Stimulated activated CD8-positive, alpha-beta memory T cell treated with anti-CD3 and anti-CD28 coated beads, Interleukin-7, amount 100 ng/mL, for 24 hours (primary cell): ENCODE results near the gene OR52N5.

Source experiments
- DNase-seq: peaks from one replicate; pipeline ENCODE4 v3.0.0-alpha.2; 2020; ENCODE audit warnings: low read depth

The OR52N5 gene

DNA sequence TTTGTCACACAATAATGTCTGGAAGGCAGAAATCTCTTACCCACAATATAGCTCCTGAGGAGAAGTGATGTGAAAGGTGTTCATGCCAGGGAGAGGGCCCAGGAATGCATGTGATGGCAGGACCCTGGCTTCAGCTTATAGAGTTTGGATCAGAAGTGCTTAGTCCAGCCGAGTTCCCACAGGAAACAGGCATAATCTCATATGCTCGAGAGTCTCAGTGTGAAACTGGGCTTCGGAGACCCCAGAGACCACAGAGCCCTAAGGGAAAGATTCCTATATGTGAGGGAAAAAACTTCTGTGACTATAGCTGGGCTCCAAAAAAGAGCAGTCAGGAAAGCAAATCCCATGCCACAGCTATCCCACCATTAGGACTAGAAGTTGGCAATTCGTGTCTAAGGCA is at the start of gene OR52N5:
OR52N5 (minus strand) TSS at position 101 of the 400 bp plus-strand sequence. CDS start 4,721 bp downstream, outside the sequence.
- no peak for DNase-seq

DNA sequence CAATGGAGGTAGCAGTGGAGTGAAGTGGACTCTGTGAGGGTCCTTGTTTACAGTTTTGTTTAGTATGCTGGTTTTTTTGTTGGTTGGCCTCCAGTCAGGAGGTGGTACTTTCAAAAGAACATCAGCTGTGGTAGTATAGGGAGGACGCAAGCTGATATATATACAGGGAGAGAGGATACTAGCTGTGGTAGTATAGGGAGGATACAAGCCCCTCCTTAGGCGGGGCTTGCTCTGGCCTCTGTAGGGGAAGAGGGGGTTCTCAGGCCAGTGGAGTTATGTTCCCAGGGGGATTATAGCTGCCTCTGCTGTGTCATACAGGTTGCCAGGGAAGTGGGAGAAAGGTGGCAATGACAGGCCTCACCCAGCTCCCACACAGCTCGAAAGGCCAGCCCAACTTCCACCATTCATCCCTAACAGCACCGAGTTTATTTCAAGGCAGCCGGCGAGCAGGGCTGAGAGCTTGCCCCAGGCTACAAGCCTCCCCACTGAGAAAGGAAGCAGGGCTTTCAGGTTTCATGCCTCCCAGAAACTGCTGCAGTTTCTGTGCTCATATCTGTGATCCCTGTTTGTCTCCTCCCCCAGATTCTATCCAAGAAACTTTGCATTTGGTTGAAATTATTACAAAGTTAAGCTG is 48.2 kb upstream of the OR52N5 start:
- DNase-seq: no peak

DNA sequence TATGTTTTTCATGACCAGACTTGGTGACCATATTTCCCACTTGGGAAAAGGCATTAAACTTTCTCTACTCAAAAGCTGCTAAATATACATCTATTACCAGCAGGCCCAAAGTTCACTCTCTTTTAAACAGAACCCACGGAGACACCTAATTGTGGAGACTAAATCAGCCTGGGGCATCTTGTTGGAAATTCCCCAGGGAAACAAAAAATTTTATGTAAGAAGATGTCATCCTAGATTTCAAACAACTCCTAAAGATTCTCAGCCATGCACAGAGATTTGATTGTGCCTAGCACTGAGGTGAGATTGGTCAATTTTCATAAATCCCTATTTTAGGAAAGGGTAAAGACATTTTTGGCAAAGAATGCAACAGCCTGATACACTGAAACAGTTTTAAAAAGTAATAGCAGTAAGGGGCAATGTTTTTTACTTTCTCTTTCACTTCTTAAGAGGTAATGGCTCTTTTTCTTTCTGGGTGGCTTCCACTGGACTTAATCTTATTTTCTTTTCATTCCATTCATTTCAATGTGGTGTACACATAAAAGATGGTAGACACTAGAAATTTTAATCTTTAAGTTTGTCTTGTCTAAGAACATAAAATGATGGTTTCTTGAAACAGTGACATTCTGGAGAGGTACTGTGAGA is 35.2 kb upstream of the OR52N5 start:
- no peak for DNase-seq

GRCh38 chr11:5815534-5815933 is 32.4 kb upstream of the OR52N5 start:
- DNase-seq: no peak

- DNase-seq: no peak
These were observed 27.0 kb upstream of the OR52N5 start for GRCh38 chr11:5809905-5810795.

- DNase-seq: no peak
These were observed 26.0 kb upstream of the OR52N5 start for GRCh38 chr11:5809122-5809519.

DNA sequence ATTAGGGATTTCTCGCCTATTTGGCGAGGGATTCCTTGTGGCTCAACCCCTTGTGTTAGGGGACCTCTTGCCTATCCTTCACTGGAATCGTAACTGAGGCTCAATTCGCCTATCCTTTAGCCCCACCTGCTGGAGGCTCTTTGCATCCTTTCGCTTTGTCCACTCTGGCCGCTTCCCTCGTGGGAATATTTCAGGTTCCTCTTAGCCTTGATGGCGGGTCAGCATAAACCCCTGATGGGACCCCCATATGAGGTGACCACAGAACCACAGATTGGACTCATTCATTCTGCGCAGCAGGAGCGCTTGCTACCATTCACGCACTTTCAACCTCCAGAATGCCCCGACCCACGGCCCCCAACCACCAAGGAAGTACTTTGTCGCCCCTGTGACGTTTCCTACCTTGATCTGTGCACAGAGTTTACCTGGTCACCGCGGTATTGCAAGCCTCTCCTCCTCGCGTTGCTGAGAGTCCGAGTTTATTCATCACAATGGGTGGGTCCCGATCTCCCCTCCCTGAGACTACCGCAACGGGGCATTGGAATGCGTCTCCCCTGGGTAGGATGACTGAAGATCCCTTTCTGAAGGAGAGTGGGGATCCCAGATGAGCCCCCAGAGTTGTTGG is 25.5 kb upstream of the OR52N5 start, which contains the start of gene OR52N2:
OR52N2 (plus strand) TSS at position 425 of the 622 bp plus-strand sequence. CDS start 11,412 bp downstream, outside the sequence.
- DNase-seq: peak; percentile 27

- no peak for DNase-seq
These were observed 24.4 kb upstream of the OR52N5 start for GRCh38 chr11:5807580-5807979.

DNA sequence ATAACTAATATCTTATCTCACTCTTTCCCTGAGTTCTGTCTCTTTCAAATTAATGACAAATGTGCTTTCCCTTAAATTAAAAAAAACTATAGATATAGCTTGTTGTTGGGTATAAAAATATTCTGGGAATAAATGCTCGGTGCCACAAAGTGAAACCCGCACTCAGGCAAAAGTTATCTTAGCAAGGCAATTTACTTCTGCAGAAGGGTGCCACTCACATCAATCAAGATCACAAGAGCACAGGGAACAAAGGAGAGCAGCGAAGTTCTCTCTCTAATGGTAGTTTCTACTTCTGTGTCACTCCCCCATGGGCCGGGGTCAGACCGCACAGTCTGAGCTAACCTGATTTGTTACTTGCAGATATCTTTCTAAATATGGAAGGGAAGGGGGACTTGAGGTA is 20.8 kb upstream of the OR52N5 start:
- DNase-seq: no peak

- no peak for DNase-seq
These were observed 13.4 kb upstream of the OR52N5 start for GRCh38 chr11:5796541-5796940.

DNA sequence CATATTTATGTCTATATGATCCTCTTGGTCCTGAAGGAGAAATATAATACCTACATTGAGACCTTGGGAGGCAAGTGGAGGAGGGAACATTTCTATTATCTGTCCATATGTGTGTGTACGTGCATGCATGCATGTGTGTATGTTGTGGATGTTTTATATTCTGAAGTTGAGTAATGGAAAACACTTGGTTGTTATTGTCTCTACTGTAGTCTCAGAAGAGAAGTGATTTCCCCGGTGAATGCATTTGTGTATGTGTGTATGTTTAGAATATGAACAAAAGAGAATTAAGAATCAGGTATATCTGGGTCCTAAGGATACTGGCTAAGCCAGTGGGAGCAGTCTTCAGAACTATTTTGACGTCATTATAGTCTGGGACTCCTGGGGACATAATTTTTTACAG is 8.0 kb upstream of the OR52N5 start, which contains the start of gene OR52N1:
OR52N1 (minus strand) TSS at position 101 of the 400 bp plus-strand sequence. CDS start 2,449 bp downstream, outside the sequence.
- DNase-seq: no peak

- DNase-seq: no peak
These were observed 16.1 kb downstream of the OR52N5 start for GRCh38 chr11:5767056-5767455.

- DNase-seq: no peak
These were observed 29.2 kb downstream of the OR52N5 start, which contains the start of gene OR52N4 for GRCh38 chr11:5753943-5754342. Gene OR52N4, plus strand, starts transcription at chr11:5754243. Its CDS starts 498 bp downstream, at chr11:5754741.

DNA sequence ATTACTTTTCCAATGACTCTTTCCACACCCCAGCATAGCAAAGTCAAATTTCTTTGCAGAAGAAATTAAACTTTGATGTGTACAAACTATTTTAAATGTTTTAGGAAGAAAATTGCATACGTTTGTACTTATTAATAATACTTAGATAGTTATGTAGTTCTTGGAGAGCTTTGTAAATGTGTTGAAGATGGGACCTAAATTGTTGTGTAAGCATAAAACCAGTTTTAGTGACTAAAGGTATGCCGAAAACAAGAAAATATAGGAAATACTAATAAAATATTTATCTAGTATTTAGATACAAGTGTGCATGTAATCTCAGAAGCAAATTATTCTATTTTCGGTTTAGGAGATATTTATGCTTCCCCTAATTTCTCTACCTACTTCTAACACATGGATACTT is 33.3 kb downstream of the OR52N5 start:
- DNase-seq: no peak

DNA sequence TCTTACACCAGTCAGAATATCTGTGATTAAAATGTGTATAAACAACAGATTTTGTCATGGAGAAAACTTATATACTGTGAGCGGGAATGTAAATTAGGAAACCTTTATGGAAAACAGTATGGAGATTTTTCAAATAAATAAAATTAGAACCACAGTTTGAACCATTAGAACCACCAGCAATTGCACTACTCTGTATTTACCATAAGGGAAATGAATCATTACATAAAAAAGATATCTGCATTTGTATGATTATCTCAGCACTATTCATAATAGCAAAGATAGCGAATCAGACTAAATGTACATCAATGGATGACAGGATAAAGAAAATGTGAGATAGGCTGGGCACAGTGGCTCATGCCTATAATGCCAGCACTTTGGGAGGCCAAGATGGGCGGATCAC is 36.5 kb downstream of the OR52N5 start:
- no peak for DNase-seq

DNA sequence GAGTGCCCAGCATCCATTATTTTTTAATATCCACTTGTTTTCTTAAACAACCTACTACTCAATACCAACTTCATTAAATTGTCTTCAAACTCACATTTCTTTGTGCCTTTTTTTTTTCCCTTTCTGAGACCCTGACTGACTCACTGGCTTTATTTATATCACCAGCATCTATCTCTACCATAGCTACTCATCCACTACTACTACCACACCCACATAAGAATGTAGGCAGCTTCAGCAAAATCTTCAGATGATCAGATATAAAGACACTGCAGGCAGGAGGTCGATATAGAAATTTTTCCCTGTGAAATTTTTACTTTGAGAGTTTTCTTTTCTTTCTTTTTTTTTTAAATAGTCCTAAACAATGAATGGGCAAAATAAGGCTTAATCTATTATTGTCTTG is 44.7 kb downstream of the OR52N5 start:
- no peak for DNase-seq

DNA sequence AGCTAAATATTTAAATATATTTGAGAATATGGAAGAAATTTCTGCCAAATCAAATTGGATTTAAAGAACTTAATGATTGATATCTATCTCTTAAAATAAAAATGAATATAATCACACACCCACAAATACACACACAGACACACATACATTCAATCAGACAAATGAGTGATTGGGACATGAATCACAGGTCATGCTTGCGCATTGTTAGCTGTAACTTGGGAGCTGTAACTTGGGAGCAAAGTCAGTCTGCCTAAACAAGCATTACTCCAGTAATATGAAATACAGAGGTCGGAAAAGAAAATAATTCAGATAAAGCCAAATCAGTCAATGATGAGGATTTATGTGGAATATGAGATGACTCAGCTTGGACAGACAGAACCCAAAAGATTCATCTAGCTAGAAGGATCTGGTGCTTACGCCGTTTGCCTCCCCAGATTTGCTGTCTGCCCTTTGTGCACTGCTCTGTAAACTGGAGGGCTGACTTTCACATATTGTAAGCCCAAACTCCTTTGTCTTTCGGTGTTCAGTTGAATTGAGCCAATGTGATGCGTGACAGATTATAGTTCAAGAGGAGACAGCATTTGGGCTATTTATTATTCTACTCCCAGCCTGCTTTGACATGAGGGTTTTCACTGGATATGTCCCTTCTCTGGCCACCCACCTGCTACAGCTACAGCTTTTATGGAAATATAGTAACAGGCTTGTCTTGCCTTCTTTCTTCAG is 45.3 kb downstream of the OR52N5 start:
- DNase-seq: no peak

GRCh38 chr11:5737091-5737490 is 46.1 kb downstream of the OR52N5 start:
- no peak for DNase-seq

GRCh38 chr11:5736396-5736795 is 46.8 kb downstream of the OR52N5 start, which contains the start of gene OR56B1:
Gene OR56B1, plus strand, starts transcription at chr11:5736448. Its CDS starts 69 bp downstream, at chr11:5736517.
- no peak for DNase-seq

GRCh38 chr11:5727691-5728090 is 55.5 kb downstream of the OR52N5 start:
- no peak for DNase-seq

DNA sequence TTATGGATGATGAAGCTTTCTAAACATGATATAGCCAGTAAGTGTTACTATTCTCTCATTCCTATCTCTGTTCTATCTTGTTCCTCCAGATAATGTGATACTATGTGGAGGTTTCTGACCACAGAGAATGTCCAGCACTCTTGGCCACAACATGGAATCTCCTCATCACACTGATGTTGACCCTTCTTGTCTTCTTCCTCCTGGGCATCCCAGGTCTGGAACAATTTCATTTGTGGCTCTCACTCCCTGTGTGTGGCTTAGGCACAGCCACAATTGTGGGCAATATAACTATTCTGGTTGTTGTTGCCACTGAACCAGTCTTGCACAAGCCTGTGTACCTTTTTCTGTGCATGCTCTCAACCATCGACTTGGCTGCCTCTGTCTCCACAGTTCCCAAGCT is 56.8 kb downstream of the OR52N5 start:
- no peak for DNase-seq
